Measurements from ENCODE around the gene SAMD7.

The SAMD7 gene

GRCh38 chr3:169965562-169966427 lies 54.4 kb downstream of the SAMD7 start:
- DNase-seq (ENCODE audit: low read depth in 4 of 4, low spot score in 1 of 4) = no peak

GRCh38 chr3:169966428-169966950 lies 55.1 kb downstream of the SAMD7 start, which contains the start of gene SEC62:
Gene SEC62 (plus strand): TSS chr3:169966807. CDS start chr3:169966823, 16 bp downstream.
- peak; percentile 89 to 93 (median 91) for DNase-seq (ENCODE audit: low read depth in 4 of 4, low spot score in 1 of 4)

- peak in 1 of 4 experiments; percentile 6 for DNase-seq (ENCODE audit: low read depth in 4 of 4, low spot score in 1 of 4)
Measured at GRCh38 chr3:169966951-169967915, 55.9 kb downstream of the SAMD7 start.

- DNase-seq (ENCODE audit: low read depth in 4 of 4, low spot score in 1 of 4) = no peak
Measured at GRCh38 chr3:169968224-169968885, 57.0 kb downstream of the SAMD7 start.

- no peak for DNase-seq (ENCODE audit: low read depth in 4 of 4, low spot score in 1 of 4)
Measured at GRCh38 chr3:169969174-169970095, 58.1 kb downstream of the SAMD7 start.

GRCh38 chr3:169970847-169971246 lies 59.5 kb downstream of the SAMD7 start:
- no peak for DNase-seq (ENCODE audit: low read depth in 4 of 4, low spot score in 1 of 4)

GRCh38 chr3:169971522-169971921 lies 60.1 kb downstream of the SAMD7 start:
- no peak for DNase-seq (ENCODE audit: low read depth in 4 of 4, low spot score in 1 of 4)

GRCh38 chr3:169980055-169980454 lies 68.7 kb downstream of the SAMD7 start:
- no peak for DNase-seq (ENCODE audit: low read depth in 4 of 4, low spot score in 1 of 4)

- DNase-seq (ENCODE audit: low read depth in 4 of 4, low spot score in 1 of 4) = no peak
Measured at GRCh38 chr3:169984292-169984691, 72.9 kb downstream of the SAMD7 start.
